ENCODE results near the gene FBXO42. TPM values are rescaled to one million over a fixed set of nuclear protein-coding genes. Genes with fewer than 3 reads are reported as not detected.

Gene FBXO42
- total and polyA plus RNA-seq, 2 experiments from 2014 or later, result 6.0 to 20.7 TPM

GRCh38 chr1:16253332-16253922 lies 98.9 kb downstream of the FBXO42 start (continued):
- TF ChIP-seq ZNF462 (CRISPR knock-in tag; IDR thresholded peaks at IDR 0.05) (no peak), STAT1 (IDR thresholded peaks at IDR 0.05; ENCODE audit: unreplicated experiment) (no peak)

- Mint-ChIP-seq H3K9me3 (no peaks in the 10 kb centered on the region), H3K27ac (no peak overlapping the region), H3K4me3 (no peak overlapping the region), H3K27me3 (ENCODE audit: insufficient read depth, low read depth, poor library complexity) (no peaks in the 10 kb centered on the region), H3K4me1 (peaks cover 12% of the 10 kb centered on the region; the same call in 2 of the 3 replicates), H3K36me3 (ENCODE audit: low read depth) (peaks cover 8% of the 10 kb centered on the region; the same call in 2 of the 3 replicates)
- no peak overlapping the region for H2AFZ ChIP-seq
- H3F3A ChIP-seq (replicated peaks; ENCODE audit: low read depth), result peaks cover 3% of the 10 kb centered on the region; the same call in 1 of the 2 replicates
- no peaks in the 10 kb centered on the region; the same call in 1 of the 2 replicates for H3K4me1 ChIP-seq (ENCODE audit: insufficient read depth)
- no peak for ATAC-seq
- peaks cover 8% of the 10 kb centered on the region; the same call in 1 of the 2 replicates for H3K36me3 ChIP-seq (ENCODE audit: insufficient read depth)
- peaks cover 12% of the 10 kb centered on the region for H4K20me1 ChIP-seq (replicated peaks; ENCODE audit: insufficient read depth)
- H3K79me2 ChIP-seq (replicated peaks; ENCODE audit: insufficient read depth), result no peaks in the 10 kb centered on the region
- DNase-seq (ENCODE audit: low spot score), result no peak
- no peaks in the 10 kb centered on the region for H3K9me2 ChIP-seq (ENCODE audit: insufficient read depth)
- no peak overlapping the region for H3K27ac ChIP-seq (ENCODE audit: low read depth)
- no peaks in the 10 kb centered on the region for H3K27me3 ChIP-seq (ENCODE audit: insufficient read depth)
- H3K4me2 ChIP-seq, result no peak overlapping the region
- no peak overlapping the region for H3K4me3 ChIP-seq
- TF ChIP-seq ZNF331 (CRISPR knock-in tag; IDR thresholded peaks at IDR 0.05; ENCODE audit: low read depth), result no peak
- TF ChIP-seq JUNB (IDR thresholded peaks at IDR 0.05; ENCODE audit: unreplicated experiment), result no peak
- TF ChIP-seq CTCF (conservative IDR thresholded peaks at IDR 0.05; ENCODE audit: low read depth in 2 of 2), result no peak
- TF ChIP-seq EZH2phosphoT487 (IDR thresholded peaks at IDR 0.05; ENCODE audit: unreplicated experiment), result no peak
- no peak for TF ChIP-seq EZH2 (IDR thresholded peaks at IDR 0.05; ENCODE audit: low read depth, unreplicated experiment)
- no peak for TF ChIP-seq NANOG (IDR thresholded peaks at IDR 0.05; ENCODE audit: borderline replicate concordance)
- no peak for TF ChIP-seq CREB1 (CRISPR knock-in tag; IDR thresholded peaks at IDR 0.05; ENCODE audit: low read depth)
- no peak for TF ChIP-seq STAT1 (IDR thresholded peaks at IDR 0.05; ENCODE audit: unreplicated experiment)
- TF ChIP-seq REST (IDR thresholded peaks at IDR 0.05; ENCODE audit: unreplicated experiment), result no peak
These were observed 99.4 kb downstream of the FBXO42 start for GRCh38 chr1:16252912-16253311.
